ENCODE measurements around the gene DSCAM. TPM values are rescaled to one million over a fixed set of nuclear protein-coding genes. Genes with fewer than 3 reads are reported as not detected.

DSCAM gene
- total RNA-seq, 1 donor from 2014 or later: not detected

DNA sequence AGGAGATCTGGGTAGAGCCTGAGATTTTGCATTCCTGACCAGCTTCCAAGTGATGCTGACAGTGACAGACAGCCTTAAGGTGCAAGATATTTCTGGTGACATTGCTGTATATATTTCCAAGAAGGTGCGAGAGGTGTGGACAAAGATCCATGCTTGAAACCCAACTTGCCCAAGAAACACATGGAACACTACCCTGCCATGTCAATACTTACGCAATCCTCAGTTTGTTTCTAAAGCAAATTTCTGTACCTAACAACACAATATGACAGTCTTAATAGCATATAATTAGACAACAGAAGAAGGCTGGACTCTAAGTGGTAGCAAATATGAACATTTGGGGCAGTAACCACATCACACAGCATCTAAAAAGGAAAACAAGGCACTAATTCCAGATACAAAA lies 260.4 kb downstream of the DSCAM start:
- TF ChIP-seq, protein P1, sequence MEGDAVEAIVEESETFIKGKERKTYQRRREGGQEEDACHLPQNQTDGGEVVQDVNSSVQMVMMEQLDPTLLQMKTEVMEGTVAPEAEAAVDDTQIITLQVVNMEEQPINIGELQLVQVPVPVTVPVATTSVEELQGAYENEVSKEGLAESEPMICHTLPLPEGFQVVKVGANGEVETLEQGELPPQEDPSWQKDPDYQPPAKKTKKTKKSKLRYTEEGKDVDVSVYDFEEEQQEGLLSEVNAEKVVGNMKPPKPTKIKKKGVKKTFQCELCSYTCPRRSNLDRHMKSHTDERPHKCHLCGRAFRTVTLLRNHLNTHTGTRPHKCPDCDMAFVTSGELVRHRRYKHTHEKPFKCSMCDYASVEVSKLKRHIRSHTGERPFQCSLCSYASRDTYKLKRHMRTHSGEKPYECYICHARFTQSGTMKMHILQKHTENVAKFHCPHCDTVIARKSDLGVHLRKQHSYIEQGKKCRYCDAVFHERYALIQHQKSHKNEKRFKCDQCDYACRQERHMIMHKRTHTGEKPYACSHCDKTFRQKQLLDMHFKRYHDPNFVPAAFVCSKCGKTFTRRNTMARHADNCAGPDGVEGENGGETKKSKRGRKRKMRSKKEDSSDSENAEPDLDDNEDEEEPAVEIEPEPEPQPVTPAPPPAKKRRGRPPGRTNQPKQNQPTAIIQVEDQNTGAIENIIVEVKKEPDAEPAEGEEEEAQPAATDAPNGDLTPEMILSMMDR (IDR thresholded peaks at IDR 0.05): no peak
- no peak for TF ChIP-seq EZH2phosphoT487 (IDR thresholded peaks at IDR 0.05)
- TF ChIP-seq EZH2 (IDR thresholded peaks at IDR 0.05): no peak
- Histone ChIP-seq H3K9me3 (ENCODE audit: low read depth) (no peaks in the 10 kb centered on the region), H3K27me3 (no peaks in the 10 kb centered on the region), H3K4me3 (no peak overlapping the region), H3K27ac (no peak overlapping the region), H4K20me1 (ENCODE audit: low read depth) (no peaks in the 10 kb centered on the region), H3K4me2 (no peak overlapping the region), H3K79me2 (ENCODE audit: low read depth) (no peaks in the 10 kb centered on the region), H3K4me1 (peaks cover 19% of the 10 kb centered on the region), H2AFZ (replicated peaks) (no peak overlapping the region), H3K36me3 (no peaks in the 10 kb centered on the region), H3K9ac (no peak overlapping the region), H3F3A (ENCODE audit: low read depth) (no peaks in the 10 kb centered on the region)
- no peak for DNase-seq (ENCODE audit: low spot score)
- no peak overlapping the region for H3K4me3 Mint-ChIP-seq
- H3K27me3 Mint-ChIP-seq (ENCODE audit: insufficient read depth, low read depth): peaks cover 3% of the 10 kb centered on the region
- H3K4me1 Mint-ChIP-seq: peaks cover 33% of the 10 kb centered on the region
- peaks cover 19% of the 10 kb centered on the region for H3K9me3 Mint-ChIP-seq
- H3K27ac Mint-ChIP-seq: peak overlapping the region; percentile 70
- H3K36me3 Mint-ChIP-seq: peaks cover 5% of the 10 kb centered on the region

DNA sequence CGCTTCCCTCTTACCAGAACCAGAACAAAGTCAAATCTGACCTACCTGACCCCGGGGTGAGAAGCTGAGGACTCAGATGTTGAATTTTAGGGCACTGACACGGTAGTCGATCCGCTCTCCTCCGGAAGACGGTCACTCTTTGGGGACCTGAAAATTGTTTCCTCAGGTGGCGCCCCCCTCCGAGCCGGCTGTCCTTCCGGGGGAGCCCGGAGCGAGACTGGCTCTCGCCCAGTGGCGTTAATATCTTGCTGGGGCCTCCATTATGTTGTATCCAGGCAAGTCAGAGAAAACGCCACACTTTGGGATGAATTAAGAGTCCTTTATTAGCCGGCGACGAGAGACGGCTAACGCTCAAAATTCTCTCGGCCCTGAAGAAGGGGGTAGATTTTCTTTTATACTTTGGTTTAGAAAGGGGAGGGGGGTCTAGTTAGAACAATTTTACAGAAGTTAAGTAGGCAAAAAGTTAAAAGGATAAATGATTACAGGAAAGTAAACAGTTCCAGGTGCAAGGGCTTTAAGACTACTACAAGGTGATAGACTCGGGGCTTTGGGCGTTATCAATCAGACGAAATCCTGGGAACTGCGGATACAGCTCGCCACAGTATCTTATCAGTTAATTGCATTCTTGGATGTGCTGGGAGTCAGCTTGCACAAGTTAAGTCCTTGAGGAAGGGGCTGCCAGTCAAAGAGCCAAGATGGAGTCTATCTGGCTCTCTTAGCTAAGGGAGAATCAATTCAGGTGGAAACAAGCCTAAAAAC lies 269.5 kb downstream of the DSCAM start:
- no peaks in the 10 kb centered on the region for H3K4me1 Mint-ChIP-seq
- Histone ChIP-seq H3K9ac (no peak overlapping the region), H3K27ac (no peak overlapping the region), H3K9me3 (ENCODE audit: low read depth) (no peaks in the 10 kb centered on the region), H3K36me3 (no peaks in the 10 kb centered on the region), H3F3A (ENCODE audit: low read depth) (no peaks in the 10 kb centered on the region), H4K20me1 (ENCODE audit: low read depth) (no peaks in the 10 kb centered on the region), H2AFZ (replicated peaks) (no peak overlapping the region), H3K4me2 (no peak overlapping the region), H3K27me3 (no peaks in the 10 kb centered on the region), H3K4me3 (no peak overlapping the region), H3K79me2 (ENCODE audit: low read depth) (no peaks in the 10 kb centered on the region), H3K4me1 (no peaks in the 10 kb centered on the region)
- H3K27me3 Mint-ChIP-seq (ENCODE audit: insufficient read depth, low read depth): no peaks in the 10 kb centered on the region
- H3K36me3 Mint-ChIP-seq: no peaks in the 10 kb centered on the region
- no peak overlapping the region for H3K27ac Mint-ChIP-seq
- no peak for DNase-seq (ENCODE audit: low spot score)
- TF ChIP-seq EZH2phosphoT487 (IDR thresholded peaks at IDR 0.05) (no peak), EZH2 (IDR thresholded peaks at IDR 0.05) (no peak)
- TF ChIP-seq, protein P1 (IDR thresholded peaks at IDR 0.05): no peak
- H3K9me3 Mint-ChIP-seq: no peaks in the 10 kb centered on the region
- H3K4me3 Mint-ChIP-seq: no peak overlapping the region

DNA sequence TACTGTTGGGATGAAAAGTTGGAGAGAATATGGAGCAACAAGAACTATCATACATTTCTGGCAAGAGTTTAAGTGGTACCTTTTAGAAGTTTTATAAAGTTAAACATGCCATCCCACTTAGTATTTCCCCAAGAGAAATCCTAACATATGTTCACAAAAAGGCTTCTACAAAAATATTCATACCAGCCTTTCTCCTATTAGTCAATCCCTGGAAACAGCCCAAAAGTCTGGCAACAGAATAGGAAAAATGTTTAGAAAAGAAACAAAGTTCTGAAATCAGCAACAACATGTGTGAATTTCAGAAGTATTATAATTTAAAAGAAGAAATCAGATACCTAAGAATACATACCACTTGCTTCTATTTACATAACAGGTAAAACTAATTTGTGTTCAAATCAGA lies 271.0 kb downstream of the DSCAM start:
- H3K4me3 Mint-ChIP-seq: no peak overlapping the region
- no peak for DNase-seq (ENCODE audit: low spot score)
- TF ChIP-seq, protein P1 (IDR thresholded peaks at IDR 0.05): no peak
- TF ChIP-seq EZH2phosphoT487 (IDR thresholded peaks at IDR 0.05) (no peak), EZH2 (IDR thresholded peaks at IDR 0.05) (no peak)
- Histone ChIP-seq H3K4me1 (no peaks in the 10 kb centered on the region), H3K4me3 (no peak overlapping the region), H3K9me3 (ENCODE audit: low read depth) (no peaks in the 10 kb centered on the region), H3K9ac (no peak overlapping the region), H3K27ac (no peak overlapping the region), H3F3A (ENCODE audit: low read depth) (no peaks in the 10 kb centered on the region), H3K79me2 (ENCODE audit: low read depth) (no peaks in the 10 kb centered on the region), H3K27me3 (no peaks in the 10 kb centered on the region), H2AFZ (replicated peaks) (no peak overlapping the region), H3K4me2 (no peak overlapping the region), H3K36me3 (no peaks in the 10 kb centered on the region), H4K20me1 (ENCODE audit: low read depth) (no peaks in the 10 kb centered on the region)
- H3K9me3 Mint-ChIP-seq: no peaks in the 10 kb centered on the region
- H3K36me3 Mint-ChIP-seq: no peaks in the 10 kb centered on the region
- H3K4me1 Mint-ChIP-seq: no peaks in the 10 kb centered on the region
- H3K27me3 Mint-ChIP-seq (ENCODE audit: insufficient read depth, low read depth): no peaks in the 10 kb centered on the region
- no peak overlapping the region for H3K27ac Mint-ChIP-seq
